IMR-90 (cell line): ENCODE measurements around the gene DPP6.
"Not testable (repeated sequence)": the region's sequence is repeated elsewhere in the genome, so short reads cannot be mapped to it uniquely, and the experiment has no call there.

Source experiments
- MXI1 ChIP-seq: IDR thresholded peaks from 2 replicates; pipeline ENCODE4 v1.6.1; 2012; ENCODE audit warnings: low read depth, mild to moderate bottlenecking, low read length, moderate library complexity, borderline replicate concordance
- RCOR1 ChIP-seq: IDR thresholded peaks from 2 replicates; pipeline ENCODE4 v1.6.1; 2012; ENCODE audit warnings: mild to moderate bottlenecking, low read length, improper control_type of control experiment; ENCODE audit not compliant: insufficient replicate concordance
- SMC3 ChIP-seq: fragments of 150-350 bp; IDR thresholded peaks from 2 replicates; pipeline ENCODE4 v1.6.1; 2016; ENCODE audit warnings: low read depth, mild to moderate bottlenecking, antibody characterized with exemption, low read length, moderate library complexity
- TF ChIP-seq, protein P1 (sequence below): conservative IDR thresholded peaks from 2 replicates; pipeline ENCODE4 v1.5.1; 2012; ENCODE audit warnings: mild to moderate bottlenecking, low read depth, low read length, improper control_type of control experiment

DNA sequence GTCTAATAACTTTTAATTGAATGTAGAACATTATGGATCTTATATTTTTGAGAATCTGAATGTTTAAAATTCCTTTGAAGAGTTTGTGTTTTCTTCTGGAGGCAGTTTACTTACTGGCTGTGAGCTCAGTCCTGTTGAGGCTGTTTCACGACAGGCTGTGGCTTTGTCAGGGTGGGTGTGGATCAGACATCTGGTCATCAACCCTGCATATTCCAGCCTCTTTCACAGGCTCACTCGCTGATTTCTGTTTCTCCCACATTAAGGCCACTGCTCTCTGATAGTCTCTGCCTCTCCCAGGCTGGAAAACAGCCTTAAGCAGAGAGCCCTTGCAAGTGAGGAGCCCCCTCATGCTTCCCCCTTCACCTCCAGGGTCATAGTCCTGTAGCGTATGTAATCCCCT lies 39.4 kb upstream of the DPP6 start:
- TF ChIP-seq MXI1, SMC3, RCOR1: not testable (repeated sequence)
- TF ChIP-seq, protein P1, sequence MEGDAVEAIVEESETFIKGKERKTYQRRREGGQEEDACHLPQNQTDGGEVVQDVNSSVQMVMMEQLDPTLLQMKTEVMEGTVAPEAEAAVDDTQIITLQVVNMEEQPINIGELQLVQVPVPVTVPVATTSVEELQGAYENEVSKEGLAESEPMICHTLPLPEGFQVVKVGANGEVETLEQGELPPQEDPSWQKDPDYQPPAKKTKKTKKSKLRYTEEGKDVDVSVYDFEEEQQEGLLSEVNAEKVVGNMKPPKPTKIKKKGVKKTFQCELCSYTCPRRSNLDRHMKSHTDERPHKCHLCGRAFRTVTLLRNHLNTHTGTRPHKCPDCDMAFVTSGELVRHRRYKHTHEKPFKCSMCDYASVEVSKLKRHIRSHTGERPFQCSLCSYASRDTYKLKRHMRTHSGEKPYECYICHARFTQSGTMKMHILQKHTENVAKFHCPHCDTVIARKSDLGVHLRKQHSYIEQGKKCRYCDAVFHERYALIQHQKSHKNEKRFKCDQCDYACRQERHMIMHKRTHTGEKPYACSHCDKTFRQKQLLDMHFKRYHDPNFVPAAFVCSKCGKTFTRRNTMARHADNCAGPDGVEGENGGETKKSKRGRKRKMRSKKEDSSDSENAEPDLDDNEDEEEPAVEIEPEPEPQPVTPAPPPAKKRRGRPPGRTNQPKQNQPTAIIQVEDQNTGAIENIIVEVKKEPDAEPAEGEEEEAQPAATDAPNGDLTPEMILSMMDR, result not testable (repeated sequence)
